Osteocyte (in vitro differentiated cells): ENCODE measurements around the gene TEC. TPM values are rescaled to one million over a fixed set of nuclear protein-coding genes. Genes with fewer than 3 reads are reported as not detected.

Experiments
- DNase-seq: peaks from one replicate; pipeline ENCODE4 v3.0.0; 2021; ENCODE audit warnings: mixed read lengths; ENCODE audit not compliant: unreplicated experiment; ENCODE audit errors: extremely low spot score
- H3K27ac Mint-ChIP-seq: one replicate; pipeline ENCODE4 v1.8.0; 2021; ENCODE audit warnings: mild to moderate bottlenecking, mixed read lengths; ENCODE audit not compliant: unreplicated experiment
- H3K27me3 Mint-ChIP-seq: one replicate; pipeline ENCODE4 v1.8.0; 2021; ENCODE audit warnings: mixed read lengths; ENCODE audit not compliant: unreplicated experiment
- H3K36me3 Mint-ChIP-seq: one replicate; pipeline ENCODE4 v1.8.0; 2021; ENCODE audit warnings: mixed read lengths; ENCODE audit not compliant: unreplicated experiment
- H3K4me1 Mint-ChIP-seq: one replicate; pipeline ENCODE4 v1.8.0; 2021; ENCODE audit warnings: mixed read lengths; ENCODE audit not compliant: unreplicated experiment
- H3K4me3 Mint-ChIP-seq: one replicate; pipeline ENCODE4 v1.8.0; 2021; ENCODE audit warnings: mild to moderate bottlenecking, moderate library complexity, mixed read lengths; ENCODE audit not compliant: unreplicated experiment
- H3K9me3 Mint-ChIP-seq: one replicate; pipeline ENCODE4 v1.8.0; 2021; ENCODE audit warnings: mixed read lengths; ENCODE audit not compliant: unreplicated experiment
- total RNA-seq: library from RNA; stranded (reverse); gene quantifications from 2 replicates; pipeline ENCODE4 v1.2.1, GENCODE V29; 2021
- TF ChIP-seq, protein P1 (sequence below): fragments of 200-600 bp; sonication (generic); IDR thresholded peaks from 2 replicates; pipeline ENCODE4 v1.5.0; 2021; ENCODE audit warnings: antibody characterized with exemption, mild to moderate bottlenecking, moderate library complexity

Gene TEC
- total RNA-seq, 1 donor from 2014 or later = not detected

DNA sequence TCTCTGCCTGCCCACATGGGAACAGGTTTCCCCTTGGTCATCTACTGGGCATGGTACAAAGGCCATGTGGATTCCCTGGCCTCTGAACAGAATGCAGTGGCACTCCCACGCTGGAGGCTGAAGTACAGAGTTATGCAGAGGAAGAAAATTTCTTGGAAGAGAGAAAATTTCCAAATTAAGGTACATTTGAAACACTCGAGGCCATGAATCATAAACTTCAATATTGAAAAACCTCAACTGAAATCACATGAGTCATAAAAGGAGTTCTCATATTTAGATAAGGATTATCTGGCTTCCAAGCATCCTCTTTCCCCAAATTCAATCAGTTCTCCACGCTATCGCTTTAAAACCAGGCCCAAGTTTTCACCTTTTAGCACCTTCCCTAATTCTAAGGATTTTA is 107.5 kb downstream of the TEC start:
- Mint-ChIP-seq H3K36me3 (no peaks in the 10 kb centered on the region), H3K27ac (peak overlapping the region; percentile 16), H3K27me3 (no peaks in the 10 kb centered on the region), H3K4me1 (peaks cover 14% of the 10 kb centered on the region), H3K9me3 (no peaks in the 10 kb centered on the region), H3K4me3 (no peak overlapping the region)
- TF ChIP-seq, protein P1, sequence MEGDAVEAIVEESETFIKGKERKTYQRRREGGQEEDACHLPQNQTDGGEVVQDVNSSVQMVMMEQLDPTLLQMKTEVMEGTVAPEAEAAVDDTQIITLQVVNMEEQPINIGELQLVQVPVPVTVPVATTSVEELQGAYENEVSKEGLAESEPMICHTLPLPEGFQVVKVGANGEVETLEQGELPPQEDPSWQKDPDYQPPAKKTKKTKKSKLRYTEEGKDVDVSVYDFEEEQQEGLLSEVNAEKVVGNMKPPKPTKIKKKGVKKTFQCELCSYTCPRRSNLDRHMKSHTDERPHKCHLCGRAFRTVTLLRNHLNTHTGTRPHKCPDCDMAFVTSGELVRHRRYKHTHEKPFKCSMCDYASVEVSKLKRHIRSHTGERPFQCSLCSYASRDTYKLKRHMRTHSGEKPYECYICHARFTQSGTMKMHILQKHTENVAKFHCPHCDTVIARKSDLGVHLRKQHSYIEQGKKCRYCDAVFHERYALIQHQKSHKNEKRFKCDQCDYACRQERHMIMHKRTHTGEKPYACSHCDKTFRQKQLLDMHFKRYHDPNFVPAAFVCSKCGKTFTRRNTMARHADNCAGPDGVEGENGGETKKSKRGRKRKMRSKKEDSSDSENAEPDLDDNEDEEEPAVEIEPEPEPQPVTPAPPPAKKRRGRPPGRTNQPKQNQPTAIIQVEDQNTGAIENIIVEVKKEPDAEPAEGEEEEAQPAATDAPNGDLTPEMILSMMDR = no peak
- no peak for DNase-seq

DNA sequence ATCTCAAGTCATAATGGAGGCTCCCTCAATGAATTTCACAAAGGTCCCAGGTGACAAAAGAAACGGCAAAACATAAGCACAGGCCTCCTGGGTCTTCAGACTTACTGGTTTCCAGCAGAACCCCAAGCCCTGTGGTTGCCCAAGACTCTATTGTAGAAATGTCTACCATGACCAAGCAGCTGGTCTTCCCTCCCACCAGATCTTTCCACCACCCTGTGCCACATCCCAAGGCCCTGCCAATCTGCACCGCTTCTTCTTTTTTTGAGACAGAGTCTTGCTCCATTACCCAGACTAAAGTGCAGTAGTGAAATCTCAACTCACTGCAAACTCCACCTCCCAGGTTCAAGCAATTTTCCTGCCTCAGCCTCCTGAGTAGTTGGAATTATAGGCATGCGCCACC is 112.4 kb downstream of the TEC start:
- H3K4me1 Mint-ChIP-seq = peaks cover 11% of the 10 kb centered on the region
- peaks cover 2% of the 10 kb centered on the region for H3K36me3 Mint-ChIP-seq
- H3K4me3 Mint-ChIP-seq = no peak overlapping the region
- no peaks in the 10 kb centered on the region for H3K27me3 Mint-ChIP-seq
- no peak overlapping the region for H3K27ac Mint-ChIP-seq
- TF ChIP-seq, protein P1 = no peak
- no peak for DNase-seq
- H3K9me3 Mint-ChIP-seq = peaks cover 14% of the 10 kb centered on the region

DNA sequence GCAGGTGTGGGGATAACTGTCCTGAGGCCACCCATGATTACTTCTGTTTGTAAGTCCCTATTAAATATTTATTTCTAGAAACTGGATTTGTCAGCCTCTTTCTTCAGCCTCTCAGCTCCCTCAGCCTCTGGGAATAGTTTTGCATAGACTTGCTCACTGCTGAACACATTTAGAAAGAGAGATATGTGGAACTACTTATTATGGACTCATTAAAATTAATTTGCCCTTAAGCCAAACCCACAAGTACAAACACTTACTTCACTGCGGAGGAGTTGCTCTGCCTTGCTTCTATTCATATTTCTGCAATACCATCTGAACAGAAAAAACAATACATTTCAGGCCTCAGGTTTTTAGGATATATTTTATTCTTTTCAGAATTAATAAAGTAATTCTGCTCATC is 113.2 kb downstream of the TEC start:
- H3K27ac Mint-ChIP-seq = no peak overlapping the region
- TF ChIP-seq, protein P1 = no peak
- H3K36me3 Mint-ChIP-seq = peaks cover 2% of the 10 kb centered on the region
- H3K4me1 Mint-ChIP-seq = peaks cover 3% of the 10 kb centered on the region
- no peak overlapping the region for H3K4me3 Mint-ChIP-seq
- H3K9me3 Mint-ChIP-seq = peaks cover 14% of the 10 kb centered on the region
- no peaks in the 10 kb centered on the region for H3K27me3 Mint-ChIP-seq
- DNase-seq = no peak

DNA sequence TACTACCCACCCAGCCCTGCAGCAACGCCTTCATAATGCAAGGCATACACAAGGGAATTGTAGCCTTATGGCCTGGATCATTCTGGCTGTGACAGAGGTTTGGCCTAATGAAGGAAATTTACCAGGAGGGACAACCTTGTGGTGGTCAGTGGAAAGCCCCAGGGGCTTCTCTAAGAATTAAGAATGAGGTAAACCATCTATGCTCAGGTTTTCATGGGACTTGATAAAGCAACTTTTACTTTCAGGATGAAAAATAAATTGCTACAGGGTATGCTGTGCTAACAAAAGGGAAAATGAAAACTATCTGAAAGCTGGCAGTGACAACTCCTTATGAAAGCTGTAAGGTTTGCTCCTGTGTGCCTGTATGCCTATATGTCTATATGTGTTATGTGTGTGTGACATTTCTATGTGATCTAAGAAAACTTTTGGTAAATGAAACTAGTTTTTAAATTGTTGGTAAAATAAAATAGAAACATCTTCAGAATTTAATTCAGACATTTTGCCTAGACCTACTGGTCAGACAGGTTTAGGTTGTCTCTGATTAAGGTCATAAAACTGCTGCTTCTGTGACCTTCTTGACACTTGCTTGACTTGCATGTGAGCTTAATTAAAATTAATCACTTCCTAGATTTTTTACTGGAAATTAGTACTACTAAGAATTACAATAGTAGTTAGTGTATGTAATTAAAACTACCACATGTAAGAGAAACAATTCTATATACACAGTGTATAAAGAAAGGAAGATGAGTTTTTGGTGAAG is 115.7 kb downstream of the TEC start:
- peaks cover 1% of the 10 kb centered on the region for H3K27me3 Mint-ChIP-seq

DNA sequence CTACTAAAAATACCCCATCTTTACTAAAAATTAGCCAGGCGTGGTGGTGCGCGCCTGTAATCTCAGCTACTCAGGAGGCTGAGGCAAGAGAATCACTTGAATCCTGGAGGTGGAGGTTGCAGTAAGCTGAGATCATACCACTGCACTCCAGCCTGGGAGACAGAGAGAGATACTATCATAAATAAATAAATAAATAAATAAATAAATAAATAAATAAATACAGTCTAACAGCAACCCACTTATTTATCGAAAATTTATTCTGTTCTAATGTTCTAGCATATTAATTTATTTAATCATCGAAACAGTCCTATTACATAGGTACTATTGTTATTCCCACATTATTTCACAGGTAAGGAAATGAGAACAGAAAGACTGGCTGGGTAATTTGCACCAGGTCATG is 117.4 kb downstream of the TEC start:
- H3K27me3 Mint-ChIP-seq = peaks cover 10% of the 10 kb centered on the region
- no peak overlapping the region for H3K27ac Mint-ChIP-seq
- peaks cover 2% of the 10 kb centered on the region for H3K36me3 Mint-ChIP-seq
- H3K4me3 Mint-ChIP-seq = no peak overlapping the region
- DNase-seq = no peak
- TF ChIP-seq, protein P1 = no peak
- H3K4me1 Mint-ChIP-seq = peaks cover 6% of the 10 kb centered on the region
- H3K9me3 Mint-ChIP-seq = peaks cover 14% of the 10 kb centered on the region

More for the DNA sequence above, 115.7 kb downstream of the TEC start:
- Mint-ChIP-seq H3K27ac (no peak overlapping the region), H3K4me1 (peaks cover 6% of the 10 kb centered on the region), H3K4me3 (no peak overlapping the region), H3K36me3 (peaks cover 2% of the 10 kb centered on the region), H3K9me3 (peaks cover 14% of the 10 kb centered on the region)
- no peak for DNase-seq
- TF ChIP-seq, protein P1 = no peak
